Measurements from ENCODE around the gene CD53. TPM values are rescaled to one million over a fixed set of nuclear protein-coding genes. Genes with fewer than 3 reads are reported as not detected.

The CD53 gene
- total and polyA plus RNA-seq, 12 donors: 2.1 to 55.2 (median 5.6) TPM

DNA sequence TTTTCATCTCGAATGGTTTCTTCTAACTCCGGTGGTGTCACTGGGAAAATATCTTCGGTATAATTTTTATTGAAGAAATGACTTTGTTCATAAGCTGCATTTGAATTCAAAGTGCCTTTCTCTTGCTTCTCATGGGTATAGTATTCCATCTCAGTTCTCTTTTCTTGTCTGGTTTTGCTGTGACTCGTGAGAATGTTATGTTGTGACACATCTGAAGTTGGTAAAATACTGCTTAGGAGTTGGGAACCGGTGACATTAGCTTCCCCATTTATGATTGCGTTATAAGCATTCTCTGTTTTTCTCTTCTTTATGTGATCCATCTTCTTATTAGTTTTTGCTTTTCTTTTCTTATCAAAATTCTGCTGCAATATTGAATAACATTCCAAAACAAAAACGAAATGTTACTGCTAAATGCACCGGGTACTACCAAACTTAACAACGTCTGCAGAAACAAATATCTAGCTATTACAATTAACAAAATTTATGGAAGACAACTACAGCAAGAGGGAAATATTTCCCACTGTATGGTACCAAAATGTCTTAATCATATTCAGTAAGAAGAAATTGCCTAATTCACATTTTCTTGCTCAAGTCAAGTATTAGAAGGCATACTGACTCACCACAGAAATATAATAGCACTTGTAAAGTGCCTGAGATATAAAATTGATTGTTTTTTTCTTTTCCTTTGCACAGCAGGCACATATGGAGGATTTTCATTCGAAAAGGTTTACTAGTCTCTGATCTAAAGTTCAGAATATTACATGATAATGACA lies 75.3 kb downstream of the CD53 start:
- TF ChIP-seq CTCF (IDR thresholded peaks at IDR 0.05): no peak
- intact Hi-C loops (cut with DNase I): no loop called here
- ATAC-seq (no peak), DNase-seq (no peak)
- no peaks in the 10 kb centered on the region for H3K4me1 ChIP-seq
- no peak overlapping the region for H3K4me3 ChIP-seq
- WGBS, 2 donors: 96 to 97% methylated on average over 10 of the region's 10 CpGs
- H3K36me3 ChIP-seq: peaks cover 0 to 69% (median 29%) of the 10 kb centered on the region in 9 donors
- no peak overlapping the region for H3K27ac ChIP-seq
- H3K9me3 ChIP-seq: peaks cover 0 to 34% (median 0%) of the 10 kb centered on the region in 11 donors
- H3K27me3 ChIP-seq: no peaks in the 10 kb centered on the region

Other genes with a start within 250 kb of the CD53 start
- 1 to 10 TPM in 2 of 10 donors, under 1 TPM in 7, not detected in 1; 0.16 to 1.8 (median 0.40) TPM for gene KCNA3, start 198.2 kb upstream of the CD53 start, total RNA-seq
- under 1 TPM in 1 of 2 donors, not detected in 1; 0.04 TPM for gene KCNA3, start 198.2 kb upstream of the CD53 start, polyA plus RNA-seq
- gene LRIF1, start 90.8 kb downstream of the CD53 start, total RNA-seq: 10 to 100 TPM; 13.8 to 21.3 (median 16.0) TPM
- 10 to 100 TPM in 1 of 2 donors, 1 to 10 TPM in 1; 7.2 to 13.8 TPM for gene LRIF1, start 90.8 kb downstream of the CD53 start, polyA plus RNA-seq

Measured in heart right ventricle (tissue), 16 donors.